A673 (cell line): ENCODE results near the gene PHF21B.

Experiments
- EZH2 ChIP-seq: fragments of 200-600 bp; sonication (generic); IDR thresholded peaks from 2 replicates; pipeline ENCODE4 v1.6.1; 2017; ENCODE audit warnings: borderline replicate concordance, low read depth, mild to moderate bottlenecking, mixed read lengths, antibody characterized with exemption, low read length; ENCODE audit not compliant: poor library complexity, severe bottlenecking
- TF ChIP-seq, protein P1 (sequence below): fragments of 300-800, 200-600 bp; sonication (generic); conservative IDR thresholded peaks from 2 replicates; pipeline ENCODE4 v1.5.1; 2017; ENCODE audit warnings: low read depth, mild to moderate bottlenecking, antibody characterized with exemption, low read length, moderate library complexity, mixed read lengths

DNA sequence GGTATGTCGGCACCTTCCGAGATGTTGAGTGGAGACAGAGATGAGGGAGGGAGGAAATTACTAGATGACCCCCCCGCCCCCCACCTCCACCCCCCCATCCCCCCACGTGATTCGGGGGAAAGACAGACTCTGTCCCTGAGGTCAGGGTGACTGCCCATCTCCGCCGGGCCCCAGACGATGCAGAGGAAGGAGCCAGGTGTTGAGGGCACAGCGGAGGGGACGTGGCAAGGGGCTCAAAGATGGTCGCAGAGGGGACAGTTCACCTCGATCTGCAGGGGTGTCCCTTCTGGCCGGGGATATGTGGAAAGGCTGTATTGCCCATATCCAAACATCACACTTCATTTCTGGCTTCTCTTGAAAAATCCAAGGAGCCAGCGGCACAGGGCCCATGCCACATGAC is 14.1 kb downstream of the PHF21B start:
- TF ChIP-seq, protein P1, sequence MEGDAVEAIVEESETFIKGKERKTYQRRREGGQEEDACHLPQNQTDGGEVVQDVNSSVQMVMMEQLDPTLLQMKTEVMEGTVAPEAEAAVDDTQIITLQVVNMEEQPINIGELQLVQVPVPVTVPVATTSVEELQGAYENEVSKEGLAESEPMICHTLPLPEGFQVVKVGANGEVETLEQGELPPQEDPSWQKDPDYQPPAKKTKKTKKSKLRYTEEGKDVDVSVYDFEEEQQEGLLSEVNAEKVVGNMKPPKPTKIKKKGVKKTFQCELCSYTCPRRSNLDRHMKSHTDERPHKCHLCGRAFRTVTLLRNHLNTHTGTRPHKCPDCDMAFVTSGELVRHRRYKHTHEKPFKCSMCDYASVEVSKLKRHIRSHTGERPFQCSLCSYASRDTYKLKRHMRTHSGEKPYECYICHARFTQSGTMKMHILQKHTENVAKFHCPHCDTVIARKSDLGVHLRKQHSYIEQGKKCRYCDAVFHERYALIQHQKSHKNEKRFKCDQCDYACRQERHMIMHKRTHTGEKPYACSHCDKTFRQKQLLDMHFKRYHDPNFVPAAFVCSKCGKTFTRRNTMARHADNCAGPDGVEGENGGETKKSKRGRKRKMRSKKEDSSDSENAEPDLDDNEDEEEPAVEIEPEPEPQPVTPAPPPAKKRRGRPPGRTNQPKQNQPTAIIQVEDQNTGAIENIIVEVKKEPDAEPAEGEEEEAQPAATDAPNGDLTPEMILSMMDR: no peak
- no peak for TF ChIP-seq EZH2
